Esophagus squamous epithelium (tissue), 5 donors: Measurements from ENCODE around the gene MKNK2. TPM values are rescaled to one million over a fixed set of nuclear protein-coding genes. Genes with fewer than 3 reads are reported as not detected.
"Not testable (repeated sequence)": the region's sequence is repeated elsewhere in the genome, so short reads cannot be mapped to it uniquely, and the experiment has no call there.

Experiments used
- DNase-seq: peaks from one replicate; lab custom pipeline; 2025; lab: John Stamatoyannopoulos, UW
- H3K27ac ChIP-seq, 4 donors: fragments of 200-600 bp; sonication (generic); one replicate each; pipeline ENCODE4 v1.5.1; 2016 to 2019; ENCODE audit warnings: mild to moderate bottlenecking in 1 of 4
- H3K27me3 ChIP-seq, 4 donors: fragments of 200-600 bp; sonication (generic); 1 replicate in 3 of 4; 2 replicates in 1 of 4; pipeline versions ENCODE4 v1.5.1 to v1.6.0; 2017 to 2021; ENCODE audit warnings: antibody characterized with exemption in 1 of 4
- H3K36me3 ChIP-seq, 3 donors: fragments of 200-600 bp; sonication (generic); one replicate each; pipeline ENCODE4 v1.5.1; 2016 to 2019
- H3K4me1 ChIP-seq, 3 donors: fragments of 200-600 bp; sonication (generic); one replicate each; pipeline ENCODE4 v1.5.1; 2017 to 2019
- H3K4me3 ChIP-seq, 4 donors: fragments of 200-600 bp; sonication (generic); 1 replicate in 3 of 4; 2 replicates in 1 of 4; pipeline ENCODE4 v1.5.1; 2016 to 2019; ENCODE audit warnings: mild to moderate bottlenecking in 2 of 4, moderate library complexity in 1 of 4
- H3K9me3 ChIP-seq, 3 donors: fragments of 200-600 bp; sonication (generic); one replicate each; pipeline ENCODE4 v1.5.1; 2016 to 2019
- CTCF ChIP-seq, 6 experiments: fragments of 450-650 bp in 4 of 6; fragments of 200-600 bp in 2 of 6; sonication (generic) in 2 of 6; IDR thresholded peaks; one replicate each; pipeline ENCODE4 v1.5.1; 2016 to 2019; ENCODE audit warnings: antibody characterized with exemption in 6 of 6, mild to moderate bottlenecking in 4 of 6, moderate library complexity in 4 of 6
- POLR2A ChIP-seq, 4 donors: fragments of 450-650 bp; IDR thresholded peaks; one replicate each; pipeline ENCODE4 v1.6.1; 2017; ENCODE audit warnings: antibody characterized with exemption in 4 of 4, mild to moderate bottlenecking in 4 of 4, moderate library complexity in 3 of 4
- WGBS, 2 donors: methylation state at CpG; one replicate each; pipeline ENCODE4 v1.1.5; 2018; 5-methylcytosine and 5-hydroxymethylcytosine counted together
- intact Hi-C: fragments of 100-400 bp; cut with DNase I; formaldehyde crosslinking; loops from one replicate; pipeline ENCODE4 v1.15.0; 2022
- small RNA-seq, 4 donors: library from RNA; depleted of rRNA; stranded (forward); fragments of <200 nt; gene quantifications; one replicate each; pipeline ENCODE3, GENCODE V24; 2016
- total RNA-seq, 4 donors: library from RNA; depleted of rRNA; stranded (reverse); fragments of >200 nt; gene quantifications; one replicate each; pipeline ENCODE4 v1.1.0, GENCODE V29; 2016
- donor health status: DM: yes; HTN: yes; CAD: no.

MKNK2 gene
- total RNA-seq, 4 donors from 2014 or later = 147 to 300 (median 189) TPM

- H3K36me3 ChIP-seq = peaks cover 50 to 100% (median 56%) of the 10 kb centered on the region in 3 donors
- DNase-seq = no peak
- H3K4me3 ChIP-seq = no peak overlapping the region
- WGBS, 2 donors = 90% methylated on average over 9 of the region's 40 CpGs; no CpG with 5 or more reads in 1 of the 2 donors
- TF ChIP-seq CTCF (IDR thresholded peaks at IDR 0.05) = no peak
- TF ChIP-seq POLR2A (IDR thresholded peaks at IDR 0.05) = no peak
- no peak overlapping the region for H3K27ac ChIP-seq
- intact Hi-C loops = no loop called here
- H3K4me1 ChIP-seq = no peaks in the 10 kb centered on the region
- H3K27me3 ChIP-seq = no peaks in the 10 kb centered on the region
- H3K9me3 ChIP-seq = no peaks in the 10 kb centered on the region
Measured at GRCh38 chr19:1989513-1990229, 61.4 kb downstream of the MKNK2 start.

DNA sequence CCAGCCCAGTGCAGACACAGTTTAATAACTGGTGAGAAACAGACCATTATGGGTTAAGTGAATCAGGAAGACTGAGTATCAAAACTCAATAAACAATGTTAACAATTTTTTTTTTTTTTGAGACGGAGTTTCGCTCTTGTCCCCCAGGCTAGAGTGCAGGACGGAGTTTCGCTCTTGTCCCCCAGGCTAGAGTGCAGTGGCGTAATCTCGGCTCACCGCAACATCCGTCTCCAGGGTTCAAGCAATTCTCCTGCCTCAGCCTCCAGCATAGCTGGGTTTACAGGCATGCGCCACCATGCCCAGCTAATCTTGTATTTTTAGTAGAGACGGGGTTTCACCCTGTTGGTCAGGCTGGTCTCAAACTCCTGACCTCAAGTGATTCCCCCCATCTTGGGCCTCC lies 62.6 kb downstream of the MKNK2 start:
- H3K4me1 ChIP-seq, DNase-seq, H3K4me3 ChIP-seq, H3K27me3 ChIP-seq, H3K27ac ChIP-seq, H3K9me3 ChIP-seq, intact Hi-C loops: not testable (repeated sequence)
- peaks cover 52 to 100% (median 56%) of the 10 kb centered on the region in 3 donors for H3K36me3 ChIP-seq
- WGBS, 2 donors = 78 to 89% methylated on average over 10 of the region's 10 CpGs

Small RNAs within 50 kb of the gene (small RNA-seq; reads per million reads assigned to genes)
- 0 reads per million in 4 donors for gene AC007136.1

Other genes starting within 250 kb of the MKNK2 start
- gene ATP8B3, start 239.0 kb downstream of the MKNK2 start, total RNA-seq = 1 to 10 TPM in 2 of 4 donors, under 1 TPM in 2; 0.57 to 3.0 (median 1.4) TPM
- 10 to 100 TPM in 3 of 4 donors, 1 to 10 TPM in 1; 7.5 to 16.4 (median 15.4) TPM for gene REXO1, start 202.8 kb downstream of the MKNK2 start, total RNA-seq
- gene KLF16, start 187.7 kb downstream of the MKNK2 start, total RNA-seq = 10 to 100 TPM in 1 of 4 donors, 1 to 10 TPM in 3; 8.3 to 13.5 (median 9.1) TPM
- 10 to 100 TPM; 78.4 to 91.7 (median 82.9) TPM for gene ABHD17A, start 165.7 kb downstream of the MKNK2 start, total RNA-seq
- gene ADAT3, start 145.8 kb downstream of the MKNK2 start, total RNA-seq = 10 to 100 TPM in 2 of 4 donors, 1 to 10 TPM in 2; 4.7 to 20.4 (median 11.1) TPM
- gene SCAMP4, start 145.8 kb downstream of the MKNK2 start, total RNA-seq = 100 to 1,000 TPM in 1 of 4 donors, 10 to 100 TPM in 3; 49.8 to 144 (median 83.9) TPM
- 10 to 100 TPM; 40.4 to 68.9 (median 60.3) TPM for gene CSNK1G2, start 110.1 kb downstream of the MKNK2 start, total RNA-seq
- 10 to 100 TPM; 42.3 to 79.0 (median 63.8) TPM for gene BTBD2, start 35.5 kb downstream of the MKNK2 start, total RNA-seq
- gene MOB3A, start 45.1 kb upstream of the MKNK2 start, total RNA-seq = 10 to 100 TPM; 22.9 to 26.9 (median 23.6) TPM
- 10 to 100 TPM in 1 of 4 donors, 1 to 10 TPM in 2, not detected in 1; 3.0 to 11.4 (median 3.2) TPM for gene IZUMO4, start 45.7 kb upstream of the MKNK2 start, total RNA-seq
- 10 to 100 TPM; 47.7 to 99.9 (median 71.8) TPM for gene AP3D1, start 100.3 kb upstream of the MKNK2 start, total RNA-seq
- gene DOT1L, start 112.7 kb upstream of the MKNK2 start, total RNA-seq = 10 to 100 TPM in 3 of 4 donors, 1 to 10 TPM in 1; 8.5 to 24.4 (median 17.0) TPM
- 10 to 100 TPM; 44.8 to 56.5 (median 48.8) TPM for gene PLEKHJ1, start 185.1 kb upstream of the MKNK2 start, total RNA-seq
- 10 to 100 TPM; 19.3 to 39.7 (median 31.3) TPM for gene SF3A2, start 185.6 kb upstream of the MKNK2 start, total RNA-seq
- 1 to 10 TPM in 1 of 4 donors, under 1 TPM in 2, not detected in 1; 0.76 to 1.1 (median 0.88) TPM for gene AMH, start 198.1 kb upstream of the MKNK2 start, total RNA-seq
- 1 to 10 TPM in 1 of 4 donors, not detected in 3; 1.5 TPM for gene JSRP1, start 205.2 kb upstream of the MKNK2 start, total RNA-seq
- gene PEAK3, start 230.9 kb upstream of the MKNK2 start, total RNA-seq = under 1 TPM in 3 of 4 donors, not detected in 1; 0.32 to 0.40 (median 0.38) TPM